WTC11 (cell line): ENCODE data around the gene TMCC1. TPM values are rescaled to one million over a fixed set of nuclear protein-coding genes. Genes with fewer than 3 reads are reported as not detected.

ENCODE experiments used
- ATAC-seq: fragments of 200-7000 bp; cut with Tn5 transposase; 2 replicates; pipeline ENCODE4 v1.10.0; 2021; ENCODE audit warnings: mild to moderate bottlenecking, moderate library complexity
- CTCF ChIA-PET: fragments of 300-600 bp; sonication (Branson Sonifier 250); formaldehyde crosslinking; loops from one replicate; lab custom pipeline; 2021; ENCODE audit warnings: antibody characterized with exemption; lab: Charles Lee
- POLR2A ChIA-PET: fragments of 350-600 bp; sonication (Branson Sonifier 250); formaldehyde crosslinking; loops from one replicate; lab custom pipeline; 2021; ENCODE audit warnings: antibody characterized with exemption; lab: Charles Lee
- DNase-seq: peaks from one replicate; pipeline ENCODE4 v3.0.0; 2021; ENCODE audit warnings: low spot score
- H3K27ac Mint-ChIP-seq: 2 replicates; pipeline ENCODE4 v1.8.0; 2021; ENCODE audit warnings: mixed read lengths
- H3K27me3 Mint-ChIP-seq: 2 replicates; pipeline ENCODE4 v1.8.0; 2021; ENCODE audit warnings: low read depth, mild to moderate bottlenecking, moderate library complexity, mixed read lengths
- H3K36me3 Mint-ChIP-seq: 2 replicates; pipeline ENCODE4 v1.8.0; 2021; ENCODE audit warnings: mixed read lengths
- H3K4me1 Mint-ChIP-seq: 2 replicates; pipeline ENCODE4 v1.8.0; 2022; ENCODE audit warnings: mixed read lengths
- H3K4me3 Mint-ChIP-seq: 2 replicates; pipeline ENCODE4 v1.8.0; 2021; ENCODE audit warnings: mild to moderate bottlenecking, moderate library complexity, mixed read lengths
- H3K9me3 Mint-ChIP-seq: 2 replicates; pipeline ENCODE4 v1.8.0; 2021; ENCODE audit warnings: mixed read lengths
- ATF6 ChIP-seq: sonication (generic); formaldehyde crosslinking; IDR thresholded peaks from 2 replicates; pipeline ENCODE4 v1.8.1; 2023; ENCODE audit warnings: mild to moderate bottlenecking, missing genetic modification reagents
- FOXJ3 ChIP-seq: sonication (generic); formaldehyde crosslinking; IDR thresholded peaks from 2 replicates; pipeline ENCODE4 v1.9.0; 2021; ENCODE audit warnings: missing genetic modification reagents, mild to moderate bottlenecking, borderline replicate concordance
- FOXK1 ChIP-seq: sonication (generic); formaldehyde crosslinking; IDR thresholded peaks from 2 replicates; pipeline ENCODE4 v1.8.0; 2022; ENCODE audit warnings: mild to moderate bottlenecking, moderate library complexity, missing genetic modification reagents
- HMGA2 ChIP-seq: fragments of 250-450 bp; sonication (Bioruptor Pico); IDR thresholded peaks from 2 replicates; pipeline ENCODE4 v1.4.0; 2021; ENCODE audit warnings: mild to moderate bottlenecking, moderate library complexity
- JAZF1 ChIP-seq: fragments of 250-450 bp; sonication (Bioruptor Pico); IDR thresholded peaks from 2 replicates; pipeline ENCODE4 v1.9.0; 2021; ENCODE audit warnings: moderate library complexity, mild to moderate bottlenecking, inconsistent platforms
- JUN ChIP-seq: sonication (generic); formaldehyde crosslinking; IDR thresholded peaks from 2 replicates; pipeline ENCODE4 v1.8.0; 2023; ENCODE audit warnings: mild to moderate bottlenecking, missing genetic modification reagents
- MAX ChIP-seq: sonication (generic); formaldehyde crosslinking; IDR thresholded peaks from 2 replicates; pipeline ENCODE4 v1.8.0; 2022; ENCODE audit warnings: mild to moderate bottlenecking, missing genetic modification reagents
- MYBL2 ChIP-seq: sonication (generic); formaldehyde crosslinking; IDR thresholded peaks from 2 replicates; pipeline ENCODE4 v1.8.1; 2023; ENCODE audit warnings: mild to moderate bottlenecking, moderate library complexity, missing genetic modification reagents
- NR3C1 ChIP-seq: sonication (generic); formaldehyde crosslinking; conservative IDR thresholded peaks from 2 replicates; pipeline ENCODE4 v1.8.1; 2023; ENCODE audit warnings: low read depth, mild to moderate bottlenecking, missing genetic modification reagents
- PRRX2 ChIP-seq: fragments of 250-450 bp; sonication (Bioruptor Pico); IDR thresholded peaks from 2 replicates; pipeline ENCODE4 v1.8.0; 2021; ENCODE audit warnings: mild to moderate bottlenecking
- SMAD3 ChIP-seq: sonication (generic); formaldehyde crosslinking; IDR thresholded peaks from 2 replicates; pipeline ENCODE4 v1.8.0; 2022; ENCODE audit warnings: missing genetic modification reagents, mild to moderate bottlenecking, borderline replicate concordance
- TP53 ChIP-seq: sonication (generic); formaldehyde crosslinking; IDR thresholded peaks from 2 replicates; pipeline ENCODE4 v1.8.1; 2023; ENCODE audit warnings: mild to moderate bottlenecking, missing genetic modification reagents
- ZBTB21 ChIP-seq: sonication (generic); formaldehyde crosslinking; IDR thresholded peaks from 2 replicates; pipeline ENCODE4 v1.8.1; 2023; ENCODE audit warnings: mild to moderate bottlenecking, missing genetic modification reagents, borderline replicate concordance
- ZNF138 ChIP-seq: sonication (generic); formaldehyde crosslinking; conservative IDR thresholded peaks from 2 replicates; pipeline ENCODE4 v1.8.1; 2022; ENCODE audit warnings: mild to moderate bottlenecking, moderate library complexity, missing genetic modification reagents
- ZNF317 ChIP-seq: sonication (generic); formaldehyde crosslinking; IDR thresholded peaks from 2 replicates; pipeline ENCODE4 v1.8.1; 2023; ENCODE audit warnings: low read depth, mild to moderate bottlenecking, moderate library complexity, missing genetic modification reagents, borderline replicate concordance
- ZNF423 ChIP-seq: fragments of 250-450 bp; sonication (Bioruptor Pico); IDR thresholded peaks from 2 replicates; pipeline ENCODE4 v2.1.2; 2022; ENCODE audit warnings: mild to moderate bottlenecking, moderate library complexity
- ZNF425 ChIP-seq: fragments of 250-450 bp; sonication (Bioruptor Pico); conservative IDR thresholded peaks from 2 replicates; pipeline ENCODE4 v1.9.0; 2021; ENCODE audit warnings: mild to moderate bottlenecking
- ZNF512 ChIP-seq: sonication (generic); formaldehyde crosslinking; IDR thresholded peaks from 2 replicates; pipeline ENCODE4 v1.8.1; 2022; ENCODE audit warnings: missing genetic modification reagents, borderline replicate concordance
- ZNF671 ChIP-seq: fragments of 250-450 bp; sonication (Bioruptor Pico); IDR thresholded peaks from 2 replicates; pipeline ENCODE4 v1.8.0; 2021; ENCODE audit warnings: mild to moderate bottlenecking
- total RNA-seq: library from RNA; stranded (reverse); gene quantifications from 3 replicates; pipeline ENCODE4 v1.2.3, GENCODE V29; 2021
- TF ChIP-seq, protein P1 (sequence below): sonication (generic); formaldehyde crosslinking; conservative IDR thresholded peaks from 2 replicates; pipeline ENCODE4 v1.8.1; 2022; ENCODE audit warnings: mild to moderate bottlenecking, missing genetic modification reagents
- TF ChIP-seq, protein P2 (sequence below): sonication (generic); formaldehyde crosslinking; IDR thresholded peaks from 2 replicates; pipeline ENCODE4 v1.8.1; 2023; ENCODE audit warnings: mild to moderate bottlenecking, moderate library complexity, missing genetic modification reagents
- TF ChIP-seq, protein P3 (sequence below): sonication (generic); formaldehyde crosslinking; IDR thresholded peaks from 2 replicates; pipeline ENCODE4 v1.8.0; 2022; ENCODE audit warnings: mild to moderate bottlenecking, missing genetic modification reagents

The TMCC1 gene
- total RNA-seq, 1 experiment from 2014 or later, result 29.3 TPM

- H3K4me1 Mint-ChIP-seq, result peaks cover 14% of the 10 kb centered on the region
- H3K27me3 Mint-ChIP-seq, result peaks cover 4% of the 10 kb centered on the region; the same call in 1 of the 2 replicates
- TF ChIP-seq FOXJ3 (no peak), HMGA2 (no peak), TP53 (CRISPR knock-in tag) (no peak), PRRX2 (CRISPR knock-in tag) (no peak), JAZF1 (CRISPR knock-in tag) (no peak), ZBTB21 (no peak), JUN (no peak), ATF6 (no peak), MYBL2 (no peak), ZNF423 (CRISPR knock-in tag) (no peak), ZNF671 (CRISPR knock-in tag) (no peak), ZNF425 (CRISPR knock-in tag) (no peak), ZNF317 (CRISPR knock-in tag) (no peak), ZNF138 (CRISPR knock-in tag) (no peak), SMAD3 (no peak), FOXK1 (no peak)
- TF ChIP-seq, protein P1, sequence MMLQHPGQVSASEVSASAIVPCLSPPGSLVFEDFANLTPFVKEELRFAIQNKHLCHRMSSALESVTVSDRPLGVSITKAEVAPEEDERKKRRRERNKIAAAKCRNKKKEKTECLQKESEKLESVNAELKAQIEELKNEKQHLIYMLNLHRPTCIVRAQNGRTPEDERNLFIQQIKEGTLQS (CRISPR knock-in tag), result no peak
- TF ChIP-seq, protein P2, sequence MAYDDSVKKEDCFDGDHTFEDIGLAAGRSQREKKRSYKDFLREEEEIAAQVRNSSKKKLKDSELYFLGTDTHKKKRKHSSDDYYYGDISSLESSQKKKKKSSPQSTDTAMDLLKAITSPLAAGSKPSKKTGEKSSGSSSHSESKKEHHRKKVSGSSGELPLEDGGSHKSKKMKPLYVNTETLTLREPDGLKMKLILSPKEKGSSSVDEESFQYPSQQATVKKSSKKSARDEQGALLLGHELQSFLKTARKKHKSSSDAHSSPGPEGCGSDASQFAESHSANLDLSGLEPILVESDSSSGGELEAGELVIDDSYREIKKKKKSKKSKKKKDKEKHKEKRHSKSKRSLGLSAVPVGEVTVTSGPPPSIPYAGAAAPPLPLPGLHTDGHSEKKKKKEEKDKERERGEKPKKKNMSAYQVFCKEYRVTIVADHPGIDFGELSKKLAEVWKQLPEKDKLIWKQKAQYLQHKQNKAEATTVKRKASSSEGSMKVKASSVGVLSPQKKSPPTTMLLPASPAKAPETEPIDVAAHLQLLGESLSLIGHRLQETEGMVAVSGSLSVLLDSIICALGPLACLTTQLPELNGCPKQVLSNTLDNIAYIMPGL, result no peak
- H3K36me3 Mint-ChIP-seq, result no peaks in the 10 kb centered on the region
- no peak overlapping the region for H3K27ac Mint-ChIP-seq
- ATAC-seq (no peak), DNase-seq (no peak)
- CTCF ChIA-PET, result interaction anchor here (1.6 to 3.4 kb wide), 2 partner anchors 63 to 312 kb away, joined by 5 to 59 read pairs; no protein-coding TSS in a partner anchor
- H3K9me3 Mint-ChIP-seq, result peaks cover 3% of the 10 kb centered on the region; the same call in 1 of the 2 replicates
- POLR2A ChIA-PET, result no interaction called here
- no peak overlapping the region for H3K4me3 Mint-ChIP-seq
These were observed 46.6 kb upstream of the TMCC1 start for GRCh38 chr3:129940086-129940485.

DNA sequence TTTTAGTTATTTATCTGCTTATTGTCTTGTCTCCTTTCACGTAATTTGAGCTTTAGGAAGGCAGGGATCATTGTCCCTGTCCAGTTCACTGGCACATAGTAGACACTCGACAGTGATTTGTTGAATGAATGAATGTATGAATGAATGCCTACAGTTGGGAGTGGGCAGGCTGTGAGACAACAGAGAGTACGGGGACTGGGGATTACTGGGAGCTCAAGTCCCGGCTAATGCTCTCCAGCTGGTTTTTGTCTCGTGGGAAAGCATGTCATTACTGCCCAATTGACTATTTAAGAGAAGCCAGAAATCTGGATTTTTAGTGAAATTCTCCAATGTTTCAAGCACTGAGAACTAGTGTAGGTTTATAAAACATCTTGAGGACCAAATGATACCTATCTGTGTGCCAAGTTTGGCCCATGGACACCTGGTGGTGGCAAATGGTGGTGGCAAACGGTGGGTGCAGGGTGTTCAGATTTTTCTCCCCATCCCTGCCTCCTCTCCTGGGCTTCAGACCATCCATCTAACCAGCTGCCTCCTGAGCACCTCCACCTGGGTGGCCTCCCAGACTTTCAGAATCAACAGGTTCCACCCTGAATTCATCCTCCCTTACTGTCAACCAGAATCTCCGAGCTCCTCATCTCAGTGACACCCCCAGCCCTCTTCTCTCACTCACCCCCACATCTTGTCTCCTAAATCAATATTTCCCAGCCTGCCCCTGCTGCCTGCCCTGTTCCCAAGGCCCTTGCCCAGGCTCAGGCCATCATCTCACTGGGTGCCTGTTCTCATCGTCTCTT lies 44.8 kb upstream of the TMCC1 start:
- POLR2A ChIA-PET, result interaction anchor here (0.5 kb wide), 1 partner anchor 314 kb away, joined by 4 read pairs; no protein-coding TSS in a partner anchor
- Mint-ChIP-seq H3K4me3 (no peak overlapping the region), H3K27me3 (peaks cover 8% of the 10 kb centered on the region), H3K36me3 (no peaks in the 10 kb centered on the region), H3K9me3 (no peaks in the 10 kb centered on the region), H3K27ac (no peak overlapping the region), H3K4me1 (peaks cover 14% of the 10 kb centered on the region)
- DNase-seq (no peak), ATAC-seq (no peak)
- CTCF ChIA-PET, result interaction anchor here (0.6 to 1.2 kb wide), 6 partner anchors 18 to 311 kb away, joined by 3 to 4 read pairs (median 3); no protein-coding TSS in a partner anchor
- TF ChIP-seq MAX (CRISPR knock-in tag), result no peak
- no peak for TF ChIP-seq NR3C1 (CRISPR knock-in tag)
- no peak for TF ChIP-seq TP53 (CRISPR knock-in tag)
- TF ChIP-seq, protein P3, sequence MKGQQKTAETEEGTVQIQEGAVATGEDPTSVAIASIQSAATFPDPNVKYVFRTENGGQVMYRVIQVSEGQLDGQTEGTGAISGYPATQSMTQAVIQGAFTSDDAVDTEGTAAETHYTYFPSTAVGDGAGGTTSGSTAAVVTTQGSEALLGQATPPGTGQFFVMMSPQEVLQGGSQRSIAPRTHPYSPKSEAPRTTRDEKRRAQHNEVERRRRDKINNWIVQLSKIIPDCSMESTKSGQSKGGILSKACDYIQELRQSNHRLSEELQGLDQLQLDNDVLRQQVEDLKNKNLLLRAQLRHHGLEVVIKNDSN (CRISPR knock-in tag), result no peak
- no peak for TF ChIP-seq ZNF138 (CRISPR knock-in tag)
- no peak for TF ChIP-seq ZNF512 (CRISPR knock-in tag)
